ENCODE data around the gene POLDIP2.

Gene POLDIP2

DNA sequence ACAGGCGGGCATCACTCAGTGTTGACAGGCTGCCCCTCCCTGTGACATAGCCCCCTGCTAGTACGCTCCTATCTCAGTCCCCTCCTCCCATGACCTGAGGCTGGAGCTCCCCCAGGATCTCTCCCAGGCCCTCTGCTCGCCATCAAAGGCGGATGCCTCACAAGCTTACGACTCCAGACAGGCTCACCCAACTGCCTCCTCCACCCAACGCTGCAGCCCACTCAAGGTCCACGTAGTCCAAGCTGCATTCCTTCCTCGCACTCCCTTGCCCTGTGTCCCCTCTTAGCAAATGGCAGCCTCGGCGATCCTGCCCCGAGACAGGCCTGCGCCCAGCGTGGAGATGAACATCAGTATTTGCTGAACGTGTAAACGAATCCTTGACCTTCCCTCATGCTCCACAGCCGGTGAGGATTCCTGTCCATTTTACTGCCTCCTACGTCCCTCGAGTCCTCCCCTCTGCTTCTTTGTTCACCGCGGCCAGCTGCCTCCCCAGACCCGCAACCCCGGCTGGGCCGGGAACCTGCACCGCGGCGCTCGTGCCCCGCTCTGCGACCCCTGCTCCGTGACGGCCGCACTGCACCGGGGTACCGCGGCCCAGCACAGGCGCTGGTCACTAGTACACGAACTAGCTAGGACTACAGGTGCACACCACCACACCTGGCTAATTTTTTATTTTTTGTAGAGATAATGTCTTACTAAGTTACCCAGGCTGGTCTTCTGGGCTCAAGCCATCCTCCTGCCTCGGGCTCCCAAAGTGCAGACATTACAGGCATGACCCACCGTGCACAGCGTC is 39.2 kb downstream of the POLDIP2 start:
- TF ChIP-seq TAF1 (IDR thresholded peaks at IDR 0.05; ENCODE audit: borderline replicate concordance, low read depth, low read length) (no peak; the same call in 1 of the 2 replicates), POLR2A (IDR thresholded peaks at IDR 0.05; ENCODE audit: low read depth, low read length) (no peak), POLR2AphosphoS5 (IDR thresholded peaks at IDR 0.05; ENCODE audit: low read depth, low read length) (no peak)
- peak; percentile 32 for DNase-seq (ENCODE audit: insufficient read length)
- peak; percentile 83 for FAIRE-seq

DNA sequence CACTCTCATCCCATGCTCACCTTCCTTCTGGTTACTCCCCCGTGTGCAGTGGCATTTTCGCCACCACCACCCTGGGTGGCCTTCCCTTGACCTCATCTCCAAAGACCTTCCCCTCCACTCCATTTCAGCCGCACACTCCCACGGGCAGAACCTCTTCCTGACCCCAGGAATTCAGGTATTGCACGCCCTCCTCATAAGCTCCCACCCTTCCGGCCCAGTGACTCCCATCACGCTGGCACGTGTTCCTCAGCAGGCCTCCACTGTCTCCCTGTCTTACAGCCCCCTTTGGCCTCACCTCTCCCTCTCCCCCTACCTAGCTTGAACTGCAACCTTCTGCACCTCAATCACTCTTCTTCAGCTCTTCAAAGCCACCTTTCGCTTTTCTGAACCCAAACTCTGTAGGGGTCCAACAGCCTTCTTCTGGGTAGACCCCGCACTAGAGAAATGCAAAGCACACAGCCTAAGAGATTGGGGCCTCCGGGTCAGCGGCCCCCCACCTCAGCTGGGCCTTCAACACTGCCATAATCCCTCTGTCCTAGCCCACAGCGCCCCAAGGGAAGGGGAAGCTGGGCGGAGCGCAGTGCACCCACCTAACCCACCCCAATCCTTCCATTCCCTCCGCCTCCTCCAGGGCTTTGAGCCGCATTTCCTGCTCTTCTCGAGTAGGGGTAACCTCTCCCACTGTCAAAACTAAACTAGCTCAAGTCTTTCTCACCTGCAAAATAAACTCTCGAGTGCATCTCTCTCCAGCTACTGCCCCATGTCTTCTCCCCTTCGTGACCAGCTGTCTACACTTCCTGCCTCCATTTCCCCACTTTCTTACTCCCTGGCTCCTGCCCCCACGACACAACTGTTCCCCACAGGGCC is 40.0 kb downstream of the POLDIP2 start:
- FAIRE-seq, result no peak
- TF ChIP-seq POLR2AphosphoS5 (IDR thresholded peaks at IDR 0.05; ENCODE audit: low read depth, low read length) (no peak), POLR2A (IDR thresholded peaks at IDR 0.05; ENCODE audit: low read depth, low read length) (no peak), TAF1 (IDR thresholded peaks at IDR 0.05; ENCODE audit: borderline replicate concordance, low read depth, low read length) (no peak)
- no peak for DNase-seq (ENCODE audit: insufficient read length)

DNA sequence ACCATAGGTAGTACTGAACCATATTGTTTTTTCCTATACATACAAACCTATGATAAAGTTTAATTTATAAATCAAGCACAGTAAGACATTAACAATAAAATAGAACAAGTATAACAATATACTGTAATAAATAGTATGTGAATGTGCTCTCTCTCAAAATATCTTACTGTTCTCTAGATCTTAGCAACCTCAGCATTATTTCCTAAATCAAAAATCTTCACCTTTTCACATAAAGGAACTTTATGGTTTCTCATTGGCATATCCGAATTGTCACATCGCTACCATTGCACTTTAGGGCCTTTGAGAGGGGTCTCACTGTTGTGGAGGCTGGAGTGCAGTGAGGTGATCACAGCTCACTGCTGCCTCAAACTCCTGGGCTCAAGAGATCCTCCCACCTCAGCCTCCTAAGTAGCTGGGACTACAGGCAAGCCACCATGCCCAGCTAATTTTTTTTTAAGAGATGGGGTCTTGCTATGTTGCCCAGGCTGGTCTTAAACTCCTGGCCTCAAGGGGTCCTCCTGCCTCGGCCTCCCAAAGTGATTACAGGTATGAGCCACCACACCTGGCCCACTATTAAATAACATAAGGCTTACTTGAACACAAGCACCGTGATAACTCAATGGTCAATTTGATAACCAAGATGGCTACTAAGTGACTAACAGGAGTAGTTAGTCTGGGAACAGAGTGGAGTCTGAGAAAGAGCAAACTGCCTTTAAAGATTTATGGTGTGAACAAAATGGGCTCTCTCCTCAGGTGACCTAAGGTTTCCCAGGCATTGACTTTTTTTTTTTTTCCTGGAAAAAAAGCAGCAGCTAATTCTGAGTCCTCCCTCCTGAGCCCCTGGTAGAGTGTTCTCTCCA is 41.3 kb downstream of the POLDIP2 start:
- no peak for DNase-seq (ENCODE audit: insufficient read length)
- no peak for TF ChIP-seq TAF1 (IDR thresholded peaks at IDR 0.05; ENCODE audit: borderline replicate concordance, low read depth, low read length)
- no peak for TF ChIP-seq POLR2A (IDR thresholded peaks at IDR 0.05; ENCODE audit: low read depth, low read length)
- TF ChIP-seq POLR2AphosphoS5 (IDR thresholded peaks at IDR 0.05; ENCODE audit: low read depth, low read length), result no peak
- FAIRE-seq, result no peak

GRCh38 chr17:28313841-28314240 is 43.5 kb downstream of the POLDIP2 start:
- FAIRE-seq, result no peak
- DNase-seq (ENCODE audit: insufficient read length), result no peak
- TF ChIP-seq TAF1 (IDR thresholded peaks at IDR 0.05; ENCODE audit: borderline replicate concordance, low read depth, low read length), result no peak
- TF ChIP-seq POLR2AphosphoS5 (IDR thresholded peaks at IDR 0.05; ENCODE audit: low read depth, low read length), result no peak
- TF ChIP-seq POLR2A (IDR thresholded peaks at IDR 0.05; ENCODE audit: low read depth, low read length), result no peak

DNA sequence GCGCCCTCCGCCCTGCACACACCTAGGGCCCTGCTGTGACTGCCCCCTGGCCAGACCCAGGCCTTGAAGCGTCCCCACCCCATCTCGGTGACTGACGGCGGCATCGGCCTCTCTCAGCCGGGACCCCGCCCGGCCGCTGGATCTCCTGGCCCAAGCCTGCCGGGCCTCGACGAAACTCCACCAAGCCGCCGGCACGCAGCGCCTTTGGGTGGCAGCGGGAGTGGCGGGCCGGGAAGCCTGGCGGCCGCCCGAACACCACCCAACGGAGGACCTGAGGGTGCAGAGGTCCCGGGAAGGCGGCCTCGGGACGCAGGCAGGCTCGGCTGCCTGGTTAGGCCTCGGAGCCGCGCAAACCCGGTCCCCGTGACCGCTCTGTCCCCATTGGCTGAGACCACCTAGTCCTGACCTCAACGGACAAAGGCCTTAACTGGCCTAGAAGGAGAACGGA is 50.3 kb downstream of the POLDIP2 start:
- FAIRE-seq (no peak), DNase-seq (ENCODE audit: insufficient read length) (no peak)
- no peak for TF ChIP-seq TAF1 (IDR thresholded peaks at IDR 0.05; ENCODE audit: borderline replicate concordance, low read depth, low read length)
- TF ChIP-seq POLR2A (IDR thresholded peaks at IDR 0.05; ENCODE audit: low read depth, low read length), result no peak
- no peak for TF ChIP-seq POLR2AphosphoS5 (IDR thresholded peaks at IDR 0.05; ENCODE audit: low read depth, low read length)

DNA sequence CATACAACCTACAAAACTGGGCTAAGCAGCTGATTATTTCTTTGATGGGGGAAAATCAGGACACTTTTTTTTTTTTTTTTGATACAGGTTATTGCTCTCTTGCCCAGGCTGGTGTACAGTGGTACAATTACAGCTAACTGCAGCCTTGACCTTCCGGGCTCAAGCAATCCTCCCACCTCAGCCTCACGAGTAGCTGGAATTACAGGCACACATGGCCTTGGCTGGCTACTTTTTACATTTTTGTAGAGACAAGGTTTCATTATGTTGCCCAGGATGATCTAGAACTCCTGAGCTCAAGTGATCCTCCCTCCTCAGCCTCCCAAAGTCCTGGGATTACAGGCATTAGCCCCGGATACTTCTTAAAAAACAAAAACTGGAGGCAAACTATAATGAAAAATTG is 58.9 kb downstream of the POLDIP2 start:
- DNase-seq (ENCODE audit: insufficient read length) (no peak), FAIRE-seq (no peak)
- TF ChIP-seq TAF1 (IDR thresholded peaks at IDR 0.05; ENCODE audit: borderline replicate concordance, low read depth, low read length) (no peak), POLR2A (IDR thresholded peaks at IDR 0.05; ENCODE audit: low read depth, low read length) (no peak), POLR2AphosphoS5 (IDR thresholded peaks at IDR 0.05; ENCODE audit: low read depth, low read length) (no peak)
